Measurements from ENCODE around the gene TMEM88. TPM values are rescaled to one million over a fixed set of nuclear protein-coding genes. Genes with fewer than 3 reads are reported as not detected.

TMEM88 gene
- total and polyA plus RNA-seq, 2 of the 8 experiments (the other 6 are each of a cell fraction or from before 2014, with no cell fraction given) = 0.69 to 8.8 TPM

DNA sequence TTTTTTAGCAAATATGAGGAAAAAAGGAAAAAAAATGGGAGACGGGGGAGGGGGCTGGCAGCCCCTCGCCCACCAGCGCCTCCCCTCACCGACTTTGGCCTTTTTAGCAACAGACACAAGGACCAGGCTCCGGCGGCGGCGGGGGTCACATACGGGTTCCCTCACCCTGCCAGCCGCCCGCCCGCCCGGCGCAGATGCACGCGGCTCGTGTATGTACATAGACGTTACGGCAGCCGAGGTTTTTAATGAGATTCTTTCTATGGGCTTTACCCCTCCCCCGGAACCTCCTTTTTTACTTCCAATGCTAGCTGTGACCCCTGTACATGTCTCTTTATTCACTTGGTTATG, 1.2 kb upstream of the TMEM88 start:
- no peak overlapping the region for H3K27ac ChIP-seq (ENCODE audit: low read depth, low read length)
- no peak overlapping the region for H3K18ac ChIP-seq (ENCODE audit: extremely low read depth, low read length)
- no peak overlapping the region for H2BK20ac ChIP-seq (ENCODE audit: low read length)
- H2BK12ac ChIP-seq (ENCODE audit: low read depth, low read length) = no peak overlapping the region
- no peak overlapping the region for H3K14ac ChIP-seq (ENCODE audit: insufficient read length)
- H2BK15ac ChIP-seq (ENCODE audit: low read length) = no peak overlapping the region
- no peak overlapping the region for H4K91ac ChIP-seq (replicated peaks; ENCODE audit: insufficient read length, low read length)
- H4K5ac ChIP-seq (ENCODE audit: insufficient read length, low read depth, low read length) = no peak overlapping the region
- H3K4me2 ChIP-seq (ENCODE audit: insufficient read depth in 1 of 2, low read depth in 2 of 2, low read length in 2 of 2) = peak overlapping the region; percentile 74 to 97
- H3K4ac ChIP-seq (replicated peaks; ENCODE audit: insufficient read length, low read depth, low read length) = no peak overlapping the region
- no peak overlapping the region for H3K23ac ChIP-seq (ENCODE audit: insufficient read length)
- H4K20me1 ChIP-seq (replicated peaks in 1 of 2; ENCODE audit: control insufficient read depth in 1 of 2, insufficient read depth in 2 of 2, low read length in 2 of 2) = peaks cover 0 to 23% of the 10 kb centered on the region in 2 experiments
- POLR2A ChIA-PET (ENCODE audit: partially characterized antibody) = interaction anchor here (0.6 to 2.2 kb wide), 4 partner anchors 8 to 227 kb away, joined by 3 to 18 read pairs (median 4); no protein-coding TSS in a partner anchor
- peaks cover 32 to 53% (median 49%) of the 10 kb centered on the region in 4 experiments for H3K27me3 ChIP-seq (replicated peaks in 1 of 4; ENCODE audit: control insufficient read depth in 3 of 4, extremely low read depth in 1 of 4, insufficient read depth in 3 of 4, low read length in 3 of 4)
- CTCF ChIA-PET (ENCODE audit: partially characterized antibody) = interaction anchor here (0.7 kb wide), 1 partner anchor 110 kb away, joined by 3 read pairs; no protein-coding TSS in a partner anchor
- H3K79me2 ChIP-seq (ENCODE audit: control insufficient read depth in 1 of 2, insufficient read depth in 2 of 2, low read length in 2 of 2) = no peaks in the 10 kb centered on the region
- H2AFZ ChIP-seq (ENCODE audit: low read length) = no peak overlapping the region
- no peaks in the 10 kb centered on the region for H3K9me3 ChIP-seq (ENCODE audit: insufficient read depth in 2 of 2, low read depth in 1 of 2, low read length in 1 of 2)
- H3K56ac ChIP-seq (replicated peaks; ENCODE audit: insufficient read length, low read depth, low read length) = no peak overlapping the region
- no peak overlapping the region for H4K8ac ChIP-seq (ENCODE audit: extremely low read depth, insufficient read depth, low read length)
- H3K36me3 ChIP-seq (ENCODE audit: control insufficient read depth in 2 of 4, insufficient read depth in 4 of 4, low read length in 3 of 4) = peaks cover 0 to 4% (median 0%) of the 10 kb centered on the region in 4 experiments; a peak in 3 of 8 replicates
- TF ChIP-seq EZH2 (IDR thresholded peaks at IDR 0.05; ENCODE audit: low read depth, low read length, severe bottlenecking) (peak; percentile 7), KDM4A (IDR thresholded peaks at IDR 0.05; ENCODE audit: low read depth, low read length, severe bottlenecking) (peak; percentile 8)
- TF ChIP-seq, protein P1, sequence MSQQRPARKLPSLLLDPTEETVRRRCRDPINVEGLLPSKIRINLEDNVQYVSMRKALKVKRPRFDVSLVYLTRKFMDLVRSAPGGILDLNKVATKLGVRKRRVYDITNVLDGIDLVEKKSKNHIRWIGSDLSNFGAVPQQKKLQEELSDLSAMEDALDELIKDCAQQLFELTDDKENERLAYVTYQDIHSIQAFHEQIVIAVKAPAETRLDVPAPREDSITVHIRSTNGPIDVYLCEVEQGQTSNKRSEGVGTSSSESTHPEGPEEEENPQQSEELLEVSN (IDR thresholded peaks at IDR 0.05) = peak; percentile 74
- TF ChIP-seq, protein P2, sequence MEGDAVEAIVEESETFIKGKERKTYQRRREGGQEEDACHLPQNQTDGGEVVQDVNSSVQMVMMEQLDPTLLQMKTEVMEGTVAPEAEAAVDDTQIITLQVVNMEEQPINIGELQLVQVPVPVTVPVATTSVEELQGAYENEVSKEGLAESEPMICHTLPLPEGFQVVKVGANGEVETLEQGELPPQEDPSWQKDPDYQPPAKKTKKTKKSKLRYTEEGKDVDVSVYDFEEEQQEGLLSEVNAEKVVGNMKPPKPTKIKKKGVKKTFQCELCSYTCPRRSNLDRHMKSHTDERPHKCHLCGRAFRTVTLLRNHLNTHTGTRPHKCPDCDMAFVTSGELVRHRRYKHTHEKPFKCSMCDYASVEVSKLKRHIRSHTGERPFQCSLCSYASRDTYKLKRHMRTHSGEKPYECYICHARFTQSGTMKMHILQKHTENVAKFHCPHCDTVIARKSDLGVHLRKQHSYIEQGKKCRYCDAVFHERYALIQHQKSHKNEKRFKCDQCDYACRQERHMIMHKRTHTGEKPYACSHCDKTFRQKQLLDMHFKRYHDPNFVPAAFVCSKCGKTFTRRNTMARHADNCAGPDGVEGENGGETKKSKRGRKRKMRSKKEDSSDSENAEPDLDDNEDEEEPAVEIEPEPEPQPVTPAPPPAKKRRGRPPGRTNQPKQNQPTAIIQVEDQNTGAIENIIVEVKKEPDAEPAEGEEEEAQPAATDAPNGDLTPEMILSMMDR (IDR thresholded peaks at IDR 0.05; ENCODE audit: control extremely low read depth in 1 of 3, insufficient read depth in 1 of 3, low read depth in 1 of 3, low read length in 3 of 3) = no peak
- H2BK120ac ChIP-seq (replicated peaks; ENCODE audit: low read depth, low read length) = no peak overlapping the region
- H3K79me1 ChIP-seq (ENCODE audit: low read depth, low read length) = no peaks in the 10 kb centered on the region
- H3K4me1 ChIP-seq (replicated peaks in 1 of 4; ENCODE audit: control insufficient read depth in 3 of 4, insufficient read depth in 4 of 4, low read length in 3 of 4) = peaks cover 0 to 40% (median 33%) of the 10 kb centered on the region in 4 experiments; a peak in 6 of 7 replicates
- DNase-seq (ENCODE audit: low read depth in 1 of 2, low spot score in 2 of 2) (peak in 1 of 2 experiments; percentile 63), FAIRE-seq (no peak)
- 3% methylated on average over 18 of the region's 21 CpGs; no CpG with 5 or more reads in 1 of the 2 experiments for WGBS, 2 experiments (ENCODE audit: extremely low coverage in 1 of 2, insufficient coverage in 1 of 2, insufficient read length in 1 of 2, insufficient replicate concordance in 2 of 2, low coverage in 1 of 2, low lambda C conversion rate in 2 of 2, missing lambda C conversion rate in 1 of 2)
- no peak overlapping the region for H3K9ac ChIP-seq (replicated peaks in 1 of 4; ENCODE audit: extremely low read depth in 1 of 4, low read depth in 3 of 4, low read length in 3 of 4)
- no peak overlapping the region for H2BK5ac ChIP-seq (ENCODE audit: low read depth, low read length)
- H3K4me3 ChIP-seq (ENCODE audit: extremely low read depth in 1 of 4, insufficient read depth in 2 of 4, low read depth in 3 of 4, low read length in 4 of 4) = peak overlapping the region; percentile 3 to 84 (median 26); a peak in 5 of 8 replicates
- H3K23me2 ChIP-seq (ENCODE audit: low read depth, low read length) = peaks cover 25% of the 10 kb centered on the region
- H2AK5ac ChIP-seq (ENCODE audit: low read depth, low read length) = no peak overlapping the region
